ENCODE data around the gene COG5. TPM values are rescaled to one million over a fixed set of nuclear protein-coding genes. Genes with fewer than 3 reads are reported as not detected.

The COG5 gene
- total RNA-seq, 1 experiment from 2014 or later: 43.9 TPM

GRCh38 chr7:107173191-107173590 is 390.5 kb downstream of the COG5 start:
- H3K4me3 Mint-ChIP-seq (ENCODE audit: unreplicated experiment): no peak overlapping the region
- H3K9me3 Mint-ChIP-seq (ENCODE audit: unreplicated experiment): no peaks in the 10 kb centered on the region
- Histone ChIP-seq H3K36me3 (ENCODE audit: control insufficient read depth, insufficient read depth, low read length) (no peaks in the 10 kb centered on the region), H3K4me3 (ENCODE audit: low read depth, low read length) (no peak overlapping the region), H3K9me3 (no peaks in the 10 kb centered on the region), H3K4me1 (no peaks in the 10 kb centered on the region), H3K27me3 (replicated peaks; ENCODE audit: control insufficient read depth, insufficient read depth, low read length) (no peaks in the 10 kb centered on the region)
- DNase-seq: no peak
- H3K4me1 Mint-ChIP-seq (ENCODE audit: low read depth, unreplicated experiment): peaks cover 6% of the 10 kb centered on the region
- no peak for TF ChIP-seq CTCF (IDR thresholded peaks at IDR 0.05; ENCODE audit: insufficient read depth in 1 of 2, low read depth in 1 of 2, low read length in 1 of 2, severe bottlenecking in 1 of 2, unreplicated experiment in 1 of 2)
- TSS peak; percentile 5 for BruUV-seq (replicated peaks)
- intact Hi-C loops (cut with micrococcal nuclease; ENCODE audit: unreplicated experiment): no loop called here
- ChIA-PET CTCF (no interaction called here), POLR2A (no interaction called here)
- H3K27ac Mint-ChIP-seq (ENCODE audit: unreplicated experiment): no peak overlapping the region
- H3K36me3 Mint-ChIP-seq (ENCODE audit: insufficient read depth, unreplicated experiment): peaks cover 17% of the 10 kb centered on the region
- no peaks in the 10 kb centered on the region for H3K27me3 Mint-ChIP-seq (ENCODE audit: insufficient read depth, unreplicated experiment)

DNA sequence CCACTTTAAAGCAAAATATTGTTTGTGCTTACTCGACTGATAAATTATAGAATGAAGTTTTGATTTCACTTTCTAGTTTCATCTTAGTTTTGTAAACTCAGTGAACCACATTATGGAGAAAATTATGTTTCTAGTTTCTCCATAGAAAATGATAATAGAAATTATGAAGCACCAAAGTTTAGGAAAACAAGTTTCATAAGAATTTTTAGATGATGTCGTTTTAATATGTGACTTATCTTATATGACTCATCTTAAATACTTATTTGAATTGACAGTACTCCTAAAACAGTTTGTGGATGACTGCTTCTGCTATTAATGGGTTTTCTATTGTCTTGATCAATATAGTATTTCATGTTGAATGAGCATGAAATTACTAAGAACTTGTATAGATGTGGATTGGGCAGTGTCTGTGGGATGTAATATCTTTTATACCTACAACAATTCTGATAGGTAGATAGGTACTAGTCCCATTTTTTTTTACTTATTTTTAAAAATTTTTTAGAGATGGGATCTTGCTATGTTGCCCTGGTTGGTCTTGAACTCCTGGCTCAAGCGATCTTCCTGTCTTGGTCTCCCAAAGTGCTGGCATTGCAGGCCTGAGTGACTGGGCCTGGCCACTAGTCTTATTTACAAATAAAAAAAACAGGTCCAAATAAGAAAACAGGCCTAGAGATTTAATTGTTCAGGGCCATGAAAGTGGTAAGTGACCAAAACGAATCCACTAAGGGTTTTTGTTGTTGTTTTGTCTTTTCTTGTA is 391.3 kb downstream of the COG5 start:
- Histone ChIP-seq H3K36me3 (ENCODE audit: control insufficient read depth, insufficient read depth, low read length) (no peaks in the 10 kb centered on the region), H3K27me3 (replicated peaks; ENCODE audit: control insufficient read depth, insufficient read depth, low read length) (no peaks in the 10 kb centered on the region), H3K4me1 (no peaks in the 10 kb centered on the region), H3K9me3 (no peaks in the 10 kb centered on the region), H3K4me3 (ENCODE audit: low read depth, low read length) (no peak overlapping the region)
- ChIA-PET POLR2A (no interaction called here), CTCF (no interaction called here)
- H3K9me3 Mint-ChIP-seq (ENCODE audit: unreplicated experiment): no peaks in the 10 kb centered on the region
- intact Hi-C loops (cut with micrococcal nuclease; ENCODE audit: unreplicated experiment): no loop called here
- BruUV-seq (replicated peaks): no TSS peak
- peaks cover 25% of the 10 kb centered on the region for H3K36me3 Mint-ChIP-seq (ENCODE audit: insufficient read depth, unreplicated experiment)
- no peak for DNase-seq
- no peak overlapping the region for H3K27ac Mint-ChIP-seq (ENCODE audit: unreplicated experiment)
- no peak for TF ChIP-seq CTCF (IDR thresholded peaks at IDR 0.05; ENCODE audit: insufficient read depth in 1 of 2, low read depth in 1 of 2, low read length in 1 of 2, severe bottlenecking in 1 of 2, unreplicated experiment in 1 of 2)
- H3K4me1 Mint-ChIP-seq (ENCODE audit: low read depth, unreplicated experiment): peaks cover 6% of the 10 kb centered on the region
- H3K4me3 Mint-ChIP-seq (ENCODE audit: unreplicated experiment): no peak overlapping the region
- H3K27me3 Mint-ChIP-seq (ENCODE audit: insufficient read depth, unreplicated experiment): no peaks in the 10 kb centered on the region

DNA sequence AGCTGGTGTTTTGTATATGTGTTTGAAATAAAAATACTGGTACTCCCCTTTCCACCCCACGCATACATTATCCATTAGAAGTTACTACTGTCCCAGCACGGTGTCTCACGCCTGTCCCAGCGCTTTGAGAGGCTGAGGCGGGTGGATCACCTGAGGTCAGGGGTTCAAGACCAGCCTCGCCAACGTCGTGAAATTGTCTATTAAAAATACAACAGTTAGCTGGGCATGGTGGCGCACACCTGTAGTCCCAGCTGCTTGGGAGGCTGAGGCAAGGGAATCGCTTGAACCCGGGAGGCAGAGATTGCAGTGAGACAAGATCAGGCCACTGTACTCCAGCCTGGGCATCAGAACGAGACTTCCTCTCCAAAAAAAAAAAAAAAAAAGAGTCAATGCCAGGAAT is 392.2 kb downstream of the COG5 start:
- POLR2A ChIA-PET: no interaction called here
- Histone ChIP-seq H3K9me3 (no peaks in the 10 kb centered on the region), H3K4me3 (ENCODE audit: low read depth, low read length) (no peak overlapping the region), H3K4me1 (no peaks in the 10 kb centered on the region), H3K27me3 (replicated peaks; ENCODE audit: control insufficient read depth, insufficient read depth, low read length) (no peaks in the 10 kb centered on the region), H3K36me3 (ENCODE audit: control insufficient read depth, insufficient read depth, low read length) (no peaks in the 10 kb centered on the region)
- no peaks in the 10 kb centered on the region for H3K9me3 Mint-ChIP-seq (ENCODE audit: unreplicated experiment)
- no TSS peak for BruUV-seq (replicated peaks)
- H3K36me3 Mint-ChIP-seq (ENCODE audit: insufficient read depth, unreplicated experiment): peaks cover 27% of the 10 kb centered on the region
- no peak overlapping the region for H3K27ac Mint-ChIP-seq (ENCODE audit: unreplicated experiment)
- no peak for DNase-seq
- intact Hi-C loops (cut with micrococcal nuclease; ENCODE audit: unreplicated experiment): no loop called here
- CTCF ChIA-PET: no interaction called here
- no peak overlapping the region for H3K4me3 Mint-ChIP-seq (ENCODE audit: unreplicated experiment)
- peaks cover 6% of the 10 kb centered on the region for H3K4me1 Mint-ChIP-seq (ENCODE audit: low read depth, unreplicated experiment)
- no peak for TF ChIP-seq CTCF (IDR thresholded peaks at IDR 0.05; ENCODE audit: insufficient read depth in 1 of 2, low read depth in 1 of 2, low read length in 1 of 2, severe bottlenecking in 1 of 2, unreplicated experiment in 1 of 2)
- H3K27me3 Mint-ChIP-seq (ENCODE audit: insufficient read depth, unreplicated experiment): no peaks in the 10 kb centered on the region

Measured in Caco-2 (cell line).